GM21576 (cell line): ENCODE results near the gene KRT27.
"Not testable (repeated sequence)": the region's sequence is repeated elsewhere in the genome, so short reads cannot be mapped to it uniquely, and the experiment has no call there.

Experiments used
- ATAC-seq: cut with Tn5 transposase; IDR thresholded peaks from one replicate; pipeline ENCODE4 v1.9.1; 2021; ENCODE audit warnings: mild to moderate bottlenecking, moderate library complexity; ENCODE audit not compliant: unreplicated experiment

The KRT27 gene

DNA sequence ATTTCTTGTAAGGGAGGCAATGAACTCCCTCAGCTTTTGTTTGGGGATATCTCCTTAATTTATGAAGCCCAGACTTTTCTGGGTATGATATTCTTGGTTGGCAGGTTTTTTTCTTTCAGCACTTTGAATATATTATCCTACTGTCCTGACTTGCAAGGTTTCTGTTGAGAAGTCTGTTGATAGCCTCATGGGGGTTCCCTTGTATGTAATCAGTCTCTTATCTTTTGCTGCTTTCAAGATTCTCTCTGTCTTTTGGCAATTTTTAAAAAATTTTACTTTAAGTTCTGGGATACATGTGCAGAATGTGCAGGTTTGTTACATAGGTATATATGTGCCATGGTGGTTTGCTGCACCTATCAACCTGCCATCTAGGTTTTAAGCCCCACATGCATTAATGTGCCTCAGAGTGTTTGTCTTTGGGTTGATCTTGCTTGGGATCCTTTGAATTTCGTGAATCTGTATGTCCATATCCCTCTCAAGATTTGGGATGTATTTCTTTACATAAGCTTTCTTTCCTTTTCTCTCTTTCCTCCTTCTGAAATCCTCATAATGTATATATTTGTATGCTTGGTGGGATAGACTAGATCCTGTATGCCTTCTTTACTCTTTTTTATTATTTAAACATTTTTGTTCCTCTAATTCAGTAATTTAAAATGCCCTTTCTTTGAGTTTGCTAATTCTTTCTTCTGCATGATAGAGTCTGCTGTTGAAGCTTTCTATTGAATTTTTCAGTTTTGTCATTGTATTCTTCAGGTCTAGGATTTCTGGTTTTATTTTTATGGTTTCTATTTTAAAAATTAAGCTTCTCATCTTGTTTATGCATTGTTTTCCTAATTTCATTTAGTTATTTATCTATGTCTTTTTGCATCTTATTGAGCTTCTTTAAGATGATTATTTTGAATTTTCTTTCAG lies 22.0 kb downstream of the KRT27 start:
- no peak for ATAC-seq

- no peak for ATAC-seq
These were observed 27.1 kb downstream of the KRT27 start, which contains the start of gene KRT25 for GRCh38 chr17:40755231-40755630. Gene KRT25, minus strand, starts transcription at chr17:40755331. Its CDS starts 60 bp downstream, at chr17:40755271.

DNA sequence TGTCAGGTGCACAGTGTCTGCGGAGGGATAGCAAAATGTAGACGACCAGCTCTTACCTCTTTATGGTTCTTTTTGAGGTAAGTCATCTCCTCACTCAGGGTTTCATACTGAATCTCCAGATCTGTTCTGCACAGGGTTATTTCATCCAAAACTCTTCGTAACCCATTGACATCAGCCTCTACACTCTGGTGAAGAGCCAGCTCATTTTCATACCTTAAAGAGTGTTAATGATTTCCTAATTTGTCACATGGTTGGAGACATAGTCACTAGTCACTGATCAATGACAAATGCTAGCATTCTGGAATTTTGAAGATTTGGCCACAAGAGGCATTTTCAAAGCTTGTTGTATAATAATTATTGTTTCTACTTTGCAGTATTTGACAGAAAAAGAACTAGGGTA lies 28.5 kb downstream of the KRT27 start:
- ATAC-seq, result no peak

- no peak for ATAC-seq
These were observed 31.3 kb downstream of the KRT27 start for GRCh38 chr17:40751065-40751464.

- no peak for ATAC-seq
These were observed 32.0 kb downstream of the KRT27 start for GRCh38 chr17:40750391-40750790.

DNA sequence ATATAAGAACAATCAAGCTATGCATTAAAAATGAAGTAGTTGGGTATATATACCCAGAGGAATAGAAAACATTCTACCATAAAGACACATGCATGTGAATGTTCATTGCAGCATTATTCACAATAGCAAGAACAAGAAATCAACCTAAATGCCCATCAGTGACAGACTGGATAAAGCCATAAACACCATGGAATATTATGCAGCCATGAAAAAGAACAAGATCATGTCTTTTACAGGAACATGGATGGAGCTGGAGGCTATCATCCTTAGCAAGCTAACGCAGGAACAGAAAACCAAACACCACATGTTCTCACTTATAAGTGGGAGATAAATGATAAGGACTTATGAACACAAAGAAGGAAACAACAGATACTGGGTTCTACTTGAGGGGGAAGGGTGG lies 33.7 kb downstream of the KRT27 start:
- not testable (repeated sequence) for ATAC-seq

- no peak for ATAC-seq
These were observed 43.8 kb downstream of the KRT27 start for GRCh38 chr17:40738553-40738952.

DNA sequence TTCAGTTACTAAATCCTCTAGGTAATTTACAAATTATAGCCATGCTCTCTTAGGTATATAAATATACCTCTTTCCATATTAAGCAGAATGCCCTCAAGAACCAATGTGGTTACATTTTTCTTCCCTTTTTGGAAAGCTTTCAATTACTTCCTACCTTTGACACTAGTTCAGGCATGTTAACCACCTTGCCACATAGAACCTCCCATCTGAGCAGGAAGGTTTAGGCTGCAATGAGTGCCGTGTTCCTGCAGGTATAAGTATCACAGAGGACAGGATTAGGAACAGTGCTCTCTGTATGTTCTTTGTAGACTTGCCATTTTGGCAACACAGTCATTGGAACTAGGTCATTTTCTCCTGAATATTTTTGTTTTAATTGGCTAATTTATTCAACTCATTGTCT lies 47.3 kb downstream of the KRT27 start:
- no peak for ATAC-seq

GRCh38 chr17:40734018-40734417 lies 48.3 kb downstream of the KRT27 start:
- ATAC-seq, result no peak

GRCh38 chr17:40730970-40731369 lies 51.4 kb downstream of the KRT27 start:
- no peak for ATAC-seq

DNA sequence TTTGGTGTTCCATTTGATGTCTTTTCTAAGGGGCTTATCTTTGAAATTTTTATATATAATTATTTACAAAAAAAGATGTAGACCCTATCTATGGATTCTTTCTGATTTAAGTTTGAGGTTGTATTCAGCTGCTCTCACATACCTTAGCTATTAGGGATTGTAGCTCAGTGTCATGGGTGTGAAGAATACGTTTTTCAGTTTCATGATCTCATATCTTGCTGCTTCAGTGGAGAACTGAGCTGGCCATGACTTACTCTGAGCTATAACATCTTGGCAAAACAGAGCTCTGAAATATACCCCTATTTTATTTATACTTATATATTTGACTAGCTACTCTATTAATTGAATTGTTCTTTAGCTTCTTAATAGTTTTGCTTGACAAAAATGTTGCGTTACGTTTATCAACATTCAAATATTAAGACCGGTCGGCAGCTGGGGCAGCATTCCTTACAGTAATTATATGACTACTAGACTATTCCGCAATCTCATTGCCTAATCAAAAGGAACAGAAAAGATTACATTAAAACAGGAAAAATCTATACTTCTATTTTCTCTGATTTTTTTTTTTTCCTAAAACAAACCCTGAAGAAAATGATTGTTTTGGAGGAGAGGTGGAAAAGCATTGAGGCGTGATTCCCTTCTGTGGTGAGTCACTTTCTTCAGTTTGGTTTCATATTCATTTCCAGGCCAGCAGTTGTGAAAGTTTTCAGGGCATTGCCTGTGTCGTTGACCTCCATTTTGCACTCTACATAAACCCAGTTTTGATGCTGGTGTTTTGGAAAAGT lies 54.7 kb downstream of the KRT27 start:
- no peak for ATAC-seq

- ATAC-seq, result no peak
These were observed 55.4 kb downstream of the KRT27 start for GRCh38 chr17:40726919-40727318.
